Measurements from ENCODE around the gene AFF3.

DNA sequence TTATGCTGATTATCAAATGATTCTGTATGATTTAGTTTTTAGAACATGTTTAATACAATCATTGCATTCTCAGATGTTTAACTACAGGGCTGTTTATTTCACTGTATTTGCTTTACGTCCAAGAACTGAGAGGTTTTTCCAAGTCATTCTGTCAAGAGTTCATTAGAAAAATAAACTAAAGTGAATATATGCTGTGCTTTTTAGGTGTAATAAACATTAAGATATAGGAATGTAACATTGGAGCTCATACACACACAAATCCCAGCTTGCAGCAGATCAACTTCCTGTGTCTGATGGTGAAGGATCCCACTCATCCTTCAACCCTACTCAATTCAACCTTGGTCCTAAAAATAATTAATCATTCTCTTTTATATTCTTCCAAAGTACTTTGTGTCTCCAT is 285.0 kb downstream of the AFF3 start:
- TF ChIP-seq CTCF (IDR thresholded peaks at IDR 0.05; ENCODE audit: low read length): no peak
- no peak for TF ChIP-seq EZH2 (IDR thresholded peaks at IDR 0.05; ENCODE audit: borderline replicate concordance, low read length)

All from OCI-LY1 (cell line).